ENCODE data around the gene RARS2.

- TF ChIP-seq RBAK (tag by site-specific recombination; IDR thresholded peaks at IDR 0.05) = no peak
- TF ChIP-seq, protein P1, sequence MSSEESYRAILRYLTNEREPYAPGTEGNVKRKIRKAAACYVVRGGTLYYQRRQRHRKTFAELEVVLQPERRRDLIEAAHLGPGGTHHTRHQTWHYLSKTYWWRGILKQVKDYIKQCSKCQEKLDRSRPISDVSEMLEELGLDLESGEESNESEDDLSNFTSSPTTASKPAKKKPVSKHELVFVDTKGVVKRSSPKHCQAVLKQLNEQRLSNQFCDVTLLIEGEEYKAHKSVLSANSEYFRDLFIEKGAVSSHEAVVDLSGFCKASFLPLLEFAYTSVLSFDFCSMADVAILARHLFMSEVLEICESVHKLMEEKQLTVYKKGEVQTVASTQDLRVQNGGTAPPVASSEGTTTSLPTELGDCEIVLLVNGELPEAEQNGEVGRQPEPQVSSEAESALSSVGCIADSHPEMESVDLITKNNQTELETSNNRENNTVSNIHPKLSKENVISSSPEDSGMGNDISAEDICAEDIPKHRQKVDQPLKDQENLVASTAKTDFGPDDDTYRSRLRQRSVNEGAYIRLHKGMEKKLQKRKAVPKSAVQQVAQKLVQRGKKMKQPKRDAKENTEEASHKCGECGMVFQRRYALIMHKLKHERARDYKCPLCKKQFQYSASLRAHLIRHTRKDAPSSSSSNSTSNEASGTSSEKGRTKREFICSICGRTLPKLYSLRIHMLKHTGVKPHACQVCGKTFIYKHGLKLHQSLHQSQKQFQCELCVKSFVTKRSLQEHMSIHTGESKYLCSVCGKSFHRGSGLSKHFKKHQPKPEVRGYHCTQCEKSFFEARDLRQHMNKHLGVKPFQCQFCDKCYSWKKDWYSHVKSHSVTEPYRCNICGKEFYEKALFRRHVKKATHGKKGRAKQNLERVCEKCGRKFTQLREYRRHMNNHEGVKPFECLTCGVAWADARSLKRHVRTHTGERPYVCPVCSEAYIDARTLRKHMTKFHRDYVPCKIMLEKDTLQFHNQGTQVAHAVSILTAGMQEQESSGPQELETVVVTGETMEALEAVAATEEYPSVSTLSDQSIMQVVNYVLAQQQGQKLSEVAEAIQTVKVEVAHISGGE (tag by site-specific recombination; conservative IDR thresholded peaks at IDR 0.05; ENCODE audit: low read depth) = no peak
- no peak for TF ChIP-seq ZSCAN5A (tag by site-specific recombination; IDR thresholded peaks at IDR 0.05)
- TF ChIP-seq, protein P2, sequence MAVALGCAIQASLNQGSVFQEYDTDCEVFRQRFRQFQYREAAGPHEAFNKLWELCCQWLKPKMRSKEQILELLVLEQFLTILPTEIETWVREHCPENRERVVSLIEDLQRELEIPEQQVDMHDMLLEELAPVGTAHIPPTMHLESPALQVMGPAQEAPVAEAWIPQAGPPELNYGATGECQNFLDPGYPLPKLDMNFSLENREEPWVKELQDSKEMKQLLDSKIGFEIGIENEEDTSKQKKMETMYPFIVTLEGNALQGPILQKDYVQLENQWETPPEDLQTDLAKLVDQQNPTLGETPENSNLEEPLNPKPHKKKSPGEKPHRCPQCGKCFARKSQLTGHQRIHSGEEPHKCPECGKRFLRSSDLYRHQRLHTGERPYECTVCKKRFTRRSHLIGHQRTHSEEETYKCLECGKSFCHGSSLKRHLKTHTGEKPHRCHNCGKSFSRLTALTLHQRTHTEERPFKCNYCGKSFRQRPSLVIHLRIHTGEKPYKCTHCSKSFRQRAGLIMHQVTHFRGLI (tag by site-specific recombination; IDR thresholded peaks at IDR 0.05) = no peak
- TF ChIP-seq CTCF (tag by site-specific recombination; IDR thresholded peaks at IDR 0.05) = no peak
- no peak for TF ChIP-seq ZNF830 (tag by site-specific recombination; IDR thresholded peaks at IDR 0.05; ENCODE audit: low read depth)
- no peak for TF ChIP-seq MYNN (tag by site-specific recombination; IDR thresholded peaks at IDR 0.05; ENCODE audit: borderline replicate concordance)
- TF ChIP-seq ZNF549 (tag by site-specific recombination; IDR thresholded peaks at IDR 0.05) = no peak
- no peak for TF ChIP-seq ZNF670 (tag by site-specific recombination; IDR thresholded peaks at IDR 0.05; ENCODE audit: low read depth)
- TF ChIP-seq BCL11A (tag by site-specific recombination; IDR thresholded peaks at IDR 0.05; ENCODE audit: low read depth) = no peak
- TF ChIP-seq ZNF510 (tag by site-specific recombination; IDR thresholded peaks at IDR 0.05; ENCODE audit: insufficient replicate concordance) = no peak
Measured at GRCh38 chr6:87588756-87589407, 905 bp downstream of the RARS2 start.
